GM10248 (cell line): Measurements from ENCODE around the gene RPL10.

ENCODE experiments used
- CTCF ChIA-PET: fragments of 300-600 bp; sonication (Branson Sonifier 250); formaldehyde crosslinking; extraction: SDS; loops from one replicate; lab custom pipeline; 2021; ENCODE audit warnings: antibody characterized with exemption; lab: Yijun Ruan, JAX
- POLR2A ChIA-PET: fragments of 350-650 bp; sonication (Branson Sonifier 250); formaldehyde crosslinking; extraction: SDS; loops from one replicate; lab custom pipeline; 2020; ENCODE audit warnings: antibody characterized with exemption; lab: Yijun Ruan, JAX
- DNase-seq: peaks from one replicate; pipeline ENCODE4 v3.0.0; 2012; ENCODE audit errors: extremely low spot score
- CTCF ChIP-seq: IDR thresholded peaks from 2 replicates; pipeline ENCODE4 v1.5.1; 2012; ENCODE audit warnings: mild to moderate bottlenecking, low read depth; ENCODE audit errors: extremely low read depth, missing control alignments, control extremely low read depth

RPL10 gene

GRCh38 chrX:154428176-154429171, 30.3 kb downstream of the RPL10 start, which contains the start of gene ATP6AP1:
ATP6AP1 (plus strand) TSS chrX:154428677; CDS start chrX:154428693, 16 bp downstream.
- ChIA-PET POLR2A (no interaction called here), CTCF (interaction anchor here (1.0 to 2.7 kb wide), 3 partner anchors 10 to 99 kb away, joined by 3 to 7 read pairs (median 4); partner anchors contain the start of gene TAFAZZIN)
- TF ChIP-seq CTCF = peak; percentile 27
- peak; percentile 91 for DNase-seq

GRCh38 chrX:154429711-154430110, 31.5 kb downstream of the RPL10 start:
- no peak for DNase-seq
- ChIA-PET POLR2A (no interaction called here), CTCF (interaction anchor here (2.7 kb wide), 1 partner anchor 9 kb away, joined by 7 read pairs; no protein-coding TSS in a partner anchor)
- no peak for TF ChIP-seq CTCF

- ChIA-PET CTCF (no interaction called here), POLR2A (no interaction called here)
- DNase-seq = no peak
- TF ChIP-seq CTCF = no peak
Observed at GRCh38 chrX:154430479-154430878, 32.3 kb downstream of the RPL10 start.

GRCh38 chrX:154430916-154431315, 32.7 kb downstream of the RPL10 start:
- POLR2A ChIA-PET = no interaction called here
- TF ChIP-seq CTCF = no peak
- DNase-seq = no peak
- CTCF ChIA-PET = no interaction called here

GRCh38 chrX:154431341-154431740, 33.2 kb downstream of the RPL10 start:
- no peak for DNase-seq
- CTCF ChIA-PET = no interaction called here
- no peak for TF ChIP-seq CTCF
- POLR2A ChIA-PET = no interaction called here

GRCh38 chrX:154432210-154432609, 34.0 kb downstream of the RPL10 start:
- ChIA-PET POLR2A (no interaction called here), CTCF (no interaction called here)
- TF ChIP-seq CTCF = no peak
- no peak for DNase-seq
